CD4-positive, alpha-beta T cell treated with Interferon gamma for 1 hour (primary cell): ENCODE results near the gene ZNF350.
A peak's percentile ranks its signal among the peaks of the same experiment; 100 is the strongest.
"Not testable (repeated sequence)": the region's sequence is repeated elsewhere in the genome, so short reads cannot be mapped to it uniquely, and the experiment has no call there.

Experiments
- DNase-seq: peaks from one replicate; pipeline ENCODE4 v3.0.0-alpha.2; 2020

ZNF350 gene

GRCh38 chr19:51970718-51971117 is 15.9 kb downstream of the ZNF350 start:
- DNase-seq, result no peak

GRCh38 chr19:51965583-51965982 is 21.1 kb downstream of the ZNF350 start:
- DNase-seq, result no peak

- not testable (repeated sequence) for DNase-seq
These were observed 25.9 kb downstream of the ZNF350 start for GRCh38 chr19:51960621-51961233.

DNA sequence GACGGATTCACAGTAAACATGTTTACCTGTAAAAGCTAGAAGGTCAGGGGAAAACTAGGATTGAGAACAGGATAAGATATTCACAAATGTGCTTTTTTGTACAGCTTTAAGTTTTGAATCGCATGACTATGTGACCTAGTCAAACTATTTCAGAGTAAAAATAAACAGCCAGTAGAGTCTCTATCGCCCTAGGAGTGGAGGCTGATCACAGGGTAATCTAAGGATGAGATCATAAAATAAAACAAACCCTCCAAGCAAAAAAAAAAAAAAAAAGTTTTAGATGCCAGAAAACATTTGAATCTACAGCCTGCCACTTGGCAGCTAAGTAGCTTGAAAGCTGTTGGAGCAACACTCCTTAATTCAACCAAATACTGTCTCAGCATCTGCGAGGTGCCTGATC is 26.8 kb downstream of the ZNF350 start:
- no peak for DNase-seq

DNA sequence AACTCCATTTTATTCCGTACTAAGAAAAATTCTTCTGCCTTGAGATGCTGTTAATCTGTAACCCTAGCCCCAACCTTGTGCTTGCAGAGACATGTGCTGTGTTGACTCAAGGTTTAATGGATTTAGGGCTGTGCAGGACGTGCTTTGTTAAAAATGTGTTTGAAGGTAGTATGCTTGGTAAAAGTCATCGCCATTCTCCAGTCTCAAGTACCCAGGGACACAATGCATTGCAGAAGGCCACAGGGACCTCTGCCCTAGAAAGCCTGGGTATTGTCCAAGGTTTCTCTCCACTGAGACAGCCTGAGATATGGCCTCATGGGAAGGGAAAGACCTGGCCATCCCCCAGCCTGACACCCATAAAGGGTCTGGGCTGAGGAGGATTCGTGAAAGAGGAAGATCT is 28.8 kb downstream of the ZNF350 start:
- DNase-seq, result not testable (repeated sequence)

DNA sequence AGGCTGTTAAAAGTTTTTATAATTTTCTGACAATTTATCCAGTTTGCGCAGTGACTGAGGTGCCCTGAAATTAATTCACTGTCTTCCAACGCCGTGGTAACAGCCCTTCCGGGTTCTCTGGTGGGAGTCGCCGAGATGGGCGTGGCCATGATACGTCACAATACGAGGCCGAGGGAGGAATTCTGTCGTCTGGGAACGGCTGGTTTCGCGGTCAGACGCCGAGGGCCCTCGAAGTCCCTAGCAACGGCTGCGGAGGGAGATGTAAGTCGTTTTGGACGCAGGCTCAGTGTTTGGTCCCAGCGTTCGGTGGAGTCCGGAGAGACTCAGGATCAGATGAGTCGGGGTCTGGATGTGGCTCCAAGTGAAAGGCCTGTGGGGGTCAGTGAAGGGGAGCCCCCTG is 37.7 kb downstream of the ZNF350 start:
- DNase-seq, result no peak

GRCh38 chr19:51946602-51947001 is 40.0 kb downstream of the ZNF350 start:
- no peak for DNase-seq

- DNase-seq, result no peak
These were observed 41.7 kb downstream of the ZNF350 start for GRCh38 chr19:51944798-51945552.

DNA sequence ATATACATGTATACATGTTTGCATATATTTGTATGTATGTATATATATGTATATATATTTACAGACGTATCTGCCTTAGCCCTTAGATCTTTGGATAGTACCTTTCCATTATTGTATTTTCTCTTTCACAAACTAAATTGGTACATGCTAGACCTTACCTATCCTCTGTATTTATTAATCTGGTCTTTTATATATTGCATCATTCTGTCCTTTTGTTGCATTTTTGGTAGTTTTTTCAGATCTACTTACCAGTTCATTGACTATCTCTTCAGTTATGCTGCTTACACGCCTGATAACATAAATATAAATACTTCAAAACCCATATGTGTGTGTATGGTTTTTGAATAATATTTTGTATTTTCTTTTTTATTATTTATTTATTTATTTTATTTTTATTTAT is 47.7 kb downstream of the ZNF350 start:
- DNase-seq, result no peak

GRCh38 chr19:51931921-51932320 is 54.7 kb downstream of the ZNF350 start:
- no peak for DNase-seq

DNA sequence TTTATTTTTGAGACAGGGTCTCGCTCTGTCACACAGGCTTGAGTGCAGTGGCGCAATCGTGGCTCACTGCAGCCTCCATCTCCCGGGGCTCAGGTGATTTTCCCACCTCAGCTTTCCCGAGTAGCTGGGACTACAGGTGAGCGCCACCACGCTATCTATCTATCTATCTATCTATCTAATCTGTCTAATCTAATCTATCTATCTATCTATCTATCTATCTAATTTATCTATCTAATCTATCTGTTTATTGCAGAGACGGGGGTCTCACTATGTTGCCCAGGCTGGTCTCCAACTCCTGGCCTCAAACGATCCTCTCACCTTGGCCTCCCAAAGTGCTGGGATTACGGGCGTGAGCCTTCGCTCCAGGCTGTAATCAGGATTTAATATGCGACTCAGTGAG is 58.8 kb downstream of the ZNF350 start:
- DNase-seq, result no peak

DNA sequence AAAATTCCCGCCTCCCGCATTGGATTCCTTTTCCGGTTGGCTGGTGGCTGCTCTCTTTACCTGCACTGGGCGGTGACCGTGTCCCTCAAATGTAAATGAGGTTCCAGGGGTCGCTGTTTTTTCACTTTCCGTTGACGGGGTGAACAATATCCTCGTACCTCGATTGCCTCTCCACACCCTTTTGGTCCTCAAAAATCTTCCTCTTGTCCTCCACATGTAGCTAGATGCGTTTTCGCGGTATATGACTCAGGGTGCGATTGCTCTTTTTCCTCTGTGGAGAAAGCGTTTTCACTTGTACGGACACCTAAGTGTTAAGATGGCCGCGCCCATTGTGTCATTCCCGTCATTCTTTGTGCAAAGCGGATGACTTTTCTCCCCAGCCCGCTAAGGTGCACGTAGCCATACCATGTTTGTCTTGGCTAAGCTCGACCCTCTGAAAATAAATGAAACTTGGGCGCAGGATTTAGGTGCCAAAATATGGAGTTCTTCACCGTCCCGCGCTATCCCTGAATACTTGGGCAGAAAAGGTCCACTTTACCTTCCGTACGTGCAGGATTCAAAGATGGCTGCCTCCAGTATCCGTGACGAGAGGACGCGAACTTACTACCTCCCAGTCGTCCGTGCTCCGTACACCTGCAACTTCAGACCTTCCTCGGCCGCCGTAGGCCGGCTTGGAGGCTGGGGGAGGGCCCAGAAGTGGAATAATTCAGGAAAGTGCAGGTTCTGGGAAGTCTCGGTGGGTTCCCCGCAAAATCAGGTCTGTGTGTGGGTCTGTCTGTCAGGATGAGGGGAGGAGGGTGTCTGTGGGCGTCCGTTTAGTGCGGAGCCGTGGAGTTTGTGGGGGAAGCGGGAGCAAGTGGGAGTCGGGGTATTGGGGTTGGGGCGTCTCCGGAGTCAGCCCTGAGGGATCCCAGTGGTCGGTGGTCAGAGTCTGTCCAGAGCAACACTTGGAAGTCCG is 59.6 kb downstream of the ZNF350 start, which contains the start of gene ZNF613:
Gene ZNF613 (plus strand): TSS at position 689 of the 958 bp plus-strand sequence. CDS start 8,749 bp downstream, outside the sequence.
- DNase-seq, result peak; percentile 80

DNA sequence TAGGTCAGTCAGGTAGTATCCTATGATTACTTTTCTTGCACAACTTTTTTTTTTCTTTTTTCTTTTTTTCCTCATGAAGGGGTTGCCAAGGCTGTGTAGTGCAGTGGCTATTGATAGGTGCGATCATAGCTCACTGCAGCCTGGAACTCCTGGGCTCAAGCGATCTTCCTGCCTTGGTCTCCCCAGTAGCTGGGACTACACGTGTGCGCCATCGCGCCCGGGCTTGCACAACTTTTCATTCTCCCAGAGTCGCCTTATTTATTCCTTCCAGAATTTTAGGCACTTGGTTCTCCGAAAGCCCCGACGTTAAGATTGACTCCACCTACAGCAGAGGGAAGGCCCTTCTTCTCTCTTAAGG is 60.2 kb downstream of the ZNF350 start:
- no peak for DNase-seq

DNA sequence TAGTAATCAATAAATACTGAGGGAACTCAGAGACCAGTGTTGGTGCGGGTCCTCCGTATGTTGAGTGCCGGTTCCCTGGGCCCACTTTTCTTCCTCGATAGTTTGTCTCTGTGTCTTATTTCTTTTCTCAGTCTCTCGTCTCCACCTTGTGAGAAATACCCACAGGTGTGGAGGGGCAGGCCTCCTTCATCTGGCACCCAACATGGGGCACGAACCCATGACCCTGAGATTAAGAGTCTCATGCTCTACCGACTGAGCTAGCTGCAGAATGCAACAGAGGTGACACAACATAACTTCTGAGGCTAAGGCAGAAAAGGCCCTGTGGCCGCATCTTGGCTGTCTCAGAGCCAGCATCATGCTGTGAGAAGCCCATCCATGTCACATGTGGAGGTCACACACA is 64.7 kb downstream of the ZNF350 start:
- no peak for DNase-seq

- no peak for DNase-seq
These were observed 67.0 kb downstream of the ZNF350 start for GRCh38 chr19:51919606-51920005.

DNA sequence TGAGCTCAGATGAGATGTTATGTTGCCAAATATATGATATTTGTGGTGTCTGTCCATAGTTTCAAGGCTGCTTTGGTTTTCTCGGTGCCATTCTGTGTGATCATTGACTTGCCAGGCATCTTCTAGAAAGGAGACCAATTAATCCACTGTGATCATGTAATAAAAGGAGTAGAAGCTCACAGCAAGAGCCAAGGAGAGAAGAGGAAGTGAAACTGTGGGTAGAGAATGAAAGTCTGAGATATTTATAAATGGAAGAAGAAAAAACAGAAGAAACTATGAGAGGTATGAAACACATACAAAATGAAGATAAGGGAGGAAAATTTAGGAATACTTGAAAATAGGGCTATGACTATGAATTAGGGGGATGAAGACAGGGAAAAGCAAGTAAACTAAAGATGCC is 70.5 kb downstream of the ZNF350 start:
- no peak for DNase-seq

- no peak for DNase-seq
These were observed 71.2 kb downstream of the ZNF350 start for GRCh38 chr19:51915324-51915867.
